Thyroid gland (tissue), 4 donors: ENCODE data around the gene EHD4.

Source experiments
- CTCF ChIP-seq, 6 experiments: fragments of 200-600 bp in 3 of 6; fragments of 450-650 bp in 3 of 6; sonication (generic) in 3 of 6; IDR thresholded peaks; one replicate each; pipeline ENCODE4 v1.5.1; 2016 to 2019; ENCODE audit warnings: antibody characterized with exemption in 6 of 6, mild to moderate bottlenecking in 2 of 6, inconsistent platforms in 1 of 6, moderate library complexity in 1 of 6
- POLR2A ChIP-seq, 2 donors: fragments of 450-650 bp; IDR thresholded peaks; one replicate each; pipeline ENCODE4 v1.6.1; 2017; ENCODE audit warnings: antibody characterized with exemption in 2 of 2, mild to moderate bottlenecking in 2 of 2, moderate library complexity in 1 of 2

GRCh38 chr15:41945731-41946130 lies 26.6 kb downstream of the EHD4 start:
- TF ChIP-seq CTCF (IDR thresholded peaks at IDR 0.05) (no peak), POLR2A (IDR thresholded peaks at IDR 0.05) (no peak)
